IPS-NIHi11 (cell line): ENCODE data around the gene ENDOD1.
"Not testable (repeated sequence)": the region's sequence is repeated elsewhere in the genome, so short reads cannot be mapped to it uniquely, and the experiment has no call there.

ENCODE experiments used
- DNase-seq: peaks from one replicate; pipeline ENCODE4 v3.0.0; 2012; ENCODE audit warnings: mixed read lengths, low spot score

Gene ENDOD1

DNA sequence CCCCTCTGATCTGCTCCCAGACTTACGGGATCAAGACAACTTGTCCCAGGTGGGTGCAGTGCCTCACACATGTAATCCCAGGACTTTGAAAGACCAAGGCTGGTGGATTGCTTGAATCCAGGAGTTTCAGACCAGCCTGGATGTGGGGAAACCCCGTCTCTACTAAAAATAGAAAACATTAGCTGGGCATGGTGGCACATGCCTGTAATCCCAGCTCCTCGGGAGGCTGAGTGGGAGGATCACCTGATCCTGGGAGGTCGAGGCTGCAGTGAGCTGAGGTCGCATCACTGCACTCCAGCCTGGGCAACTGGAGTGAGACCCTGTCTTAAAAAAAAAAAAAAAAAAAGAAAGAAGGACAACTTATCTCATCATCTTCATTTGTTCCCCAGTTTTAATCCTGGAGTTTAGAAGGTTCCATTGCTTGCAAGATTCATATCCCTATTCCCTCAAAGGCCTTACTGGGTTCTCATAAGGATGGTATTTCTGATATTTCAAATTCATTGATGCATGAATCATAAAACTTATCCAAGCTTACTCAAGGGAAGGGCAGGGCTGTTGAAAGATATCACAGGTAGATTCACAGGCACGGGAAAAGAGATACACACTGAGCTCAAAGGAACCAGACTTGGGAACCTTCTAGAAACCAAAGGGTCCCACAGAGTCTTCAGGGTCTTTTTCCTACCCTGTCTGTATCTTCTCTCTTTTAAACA, 14.6 kb downstream of the ENDOD1 start:
- DNase-seq, result no peak

DNA sequence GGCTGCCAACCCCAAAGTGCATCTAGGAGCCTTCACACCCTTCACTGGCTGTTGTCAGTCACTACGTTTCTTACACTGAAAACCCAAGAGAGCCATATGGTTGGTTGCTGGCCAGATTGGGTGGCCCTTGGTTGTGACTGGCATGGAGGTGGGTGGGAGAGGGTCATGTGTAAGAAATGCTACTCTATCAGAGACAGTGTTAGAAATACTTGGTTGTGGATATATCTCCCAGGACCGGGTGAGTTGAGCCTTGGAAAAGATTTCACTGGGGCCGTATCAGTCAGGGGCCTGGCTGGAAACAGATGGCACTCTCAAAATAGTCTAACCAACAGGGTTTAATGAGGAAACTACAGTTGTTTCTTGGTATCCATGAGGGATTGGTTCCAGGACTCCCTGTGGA, 15.2 kb downstream of the ENDOD1 start:
- no peak for DNase-seq

DNA sequence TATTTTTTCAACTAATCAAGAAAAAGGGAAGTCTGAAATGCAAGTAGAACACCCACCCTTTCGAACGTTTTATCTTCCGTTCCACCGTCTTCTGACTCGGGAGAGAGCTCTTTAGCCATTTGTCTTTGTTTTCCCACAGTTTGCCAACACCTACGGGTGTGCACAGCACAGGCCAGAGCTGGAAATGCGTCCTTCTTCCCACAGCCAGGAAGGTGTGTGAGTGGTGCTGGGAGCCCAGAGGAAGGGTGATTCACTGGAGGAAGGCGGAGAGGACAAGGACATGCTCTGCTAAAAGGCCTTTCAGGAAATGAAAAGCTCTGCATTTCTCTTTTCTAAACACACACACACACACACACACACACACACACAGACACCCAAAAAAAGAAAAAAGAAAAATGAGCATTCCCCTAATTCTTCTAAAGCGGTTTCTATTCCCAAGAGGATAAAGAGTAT, 18.5 kb downstream of the ENDOD1 start:
- peak; percentile 36 for DNase-seq

DNA sequence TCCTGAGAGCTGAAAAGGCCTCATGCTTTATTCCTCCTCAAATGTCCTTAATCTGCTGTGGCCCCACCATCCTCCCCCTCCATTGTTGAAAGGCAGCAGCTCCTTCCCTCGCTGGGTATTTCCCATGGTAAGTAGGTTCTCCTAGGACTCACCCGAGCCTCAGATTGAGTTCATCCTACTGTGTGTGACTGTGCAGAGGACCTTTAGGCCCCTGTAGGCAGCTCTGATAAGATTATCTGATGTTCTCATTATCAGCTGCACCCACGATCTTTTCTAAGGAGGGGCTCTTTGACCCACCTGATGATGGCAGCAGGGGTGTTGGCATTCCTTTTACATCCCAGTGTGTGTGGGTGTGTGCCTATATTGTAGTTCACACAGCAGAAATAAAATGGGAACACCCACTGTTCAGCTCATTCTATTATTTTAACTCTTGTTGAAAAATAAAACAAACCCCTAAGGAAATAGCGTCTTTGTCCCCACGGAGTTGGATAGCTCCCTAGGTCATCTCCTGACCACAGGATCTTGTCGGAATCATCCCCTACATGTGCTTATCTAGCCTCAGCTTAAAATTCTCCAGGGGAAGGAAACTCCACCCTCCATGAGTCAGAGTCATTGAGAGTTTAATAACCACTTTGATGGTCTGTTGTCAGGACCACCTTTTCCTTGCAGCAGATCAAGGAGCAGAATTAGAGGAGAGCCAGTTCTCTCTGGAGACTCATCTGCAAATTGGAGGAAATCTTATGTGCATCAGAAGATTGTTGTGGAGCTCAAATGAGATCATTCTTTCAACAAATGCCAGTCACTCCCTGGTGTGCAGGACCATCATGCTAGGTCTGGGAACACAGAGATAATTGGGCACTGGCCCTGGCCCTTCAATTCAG, 19.3 kb downstream of the ENDOD1 start:
- no peak for DNase-seq

DNA sequence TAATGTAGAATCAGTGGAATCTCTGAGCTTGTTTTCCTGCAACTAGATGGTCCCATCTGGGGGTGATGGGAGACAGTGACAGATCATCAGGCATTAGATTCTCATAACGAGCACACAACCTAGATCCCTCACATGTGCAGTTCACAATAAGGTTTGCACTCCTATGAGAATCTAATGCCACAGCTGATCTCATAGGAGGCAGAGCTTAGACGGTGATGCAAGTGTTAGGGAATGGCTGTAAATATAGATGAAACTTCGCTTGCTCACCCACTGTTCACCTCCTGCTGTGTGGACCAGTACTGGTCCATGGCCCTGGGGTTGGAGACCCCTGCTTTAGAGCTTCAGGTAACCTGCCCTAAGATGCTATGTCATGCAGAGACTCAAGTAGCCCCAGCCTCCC, 21.8 kb downstream of the ENDOD1 start:
- DNase-seq, result not testable (repeated sequence)

DNA sequence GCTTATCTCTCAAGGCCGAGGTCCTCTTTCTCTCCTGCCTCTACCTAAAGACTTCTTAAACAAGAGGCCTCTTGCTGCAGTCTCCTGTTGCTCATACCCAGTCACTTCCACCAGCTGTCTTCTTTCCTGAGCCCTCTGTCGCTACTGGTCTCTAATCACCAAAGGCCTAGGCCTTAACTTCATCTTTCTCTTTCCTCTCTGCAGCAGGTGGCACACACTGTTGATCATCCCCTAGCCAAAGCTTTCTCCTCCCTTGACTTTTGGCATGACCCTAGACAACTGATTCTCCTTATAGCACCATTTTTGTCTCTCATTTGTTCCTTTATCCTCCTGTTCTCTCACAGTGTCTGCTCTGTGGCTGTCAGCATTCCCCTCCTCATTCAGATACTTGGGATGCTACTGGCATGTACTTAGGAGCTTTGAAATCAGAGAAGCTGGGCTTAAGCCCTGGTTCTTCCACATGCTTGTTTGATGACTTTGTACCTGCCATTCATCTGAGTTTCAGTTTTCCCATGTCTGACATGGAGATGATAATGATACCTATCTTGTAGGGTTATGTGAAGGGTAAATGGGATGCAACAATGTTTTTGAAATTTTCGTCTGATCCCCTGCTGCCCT, 22.4 kb downstream of the ENDOD1 start:
- DNase-seq, result no peak

DNA sequence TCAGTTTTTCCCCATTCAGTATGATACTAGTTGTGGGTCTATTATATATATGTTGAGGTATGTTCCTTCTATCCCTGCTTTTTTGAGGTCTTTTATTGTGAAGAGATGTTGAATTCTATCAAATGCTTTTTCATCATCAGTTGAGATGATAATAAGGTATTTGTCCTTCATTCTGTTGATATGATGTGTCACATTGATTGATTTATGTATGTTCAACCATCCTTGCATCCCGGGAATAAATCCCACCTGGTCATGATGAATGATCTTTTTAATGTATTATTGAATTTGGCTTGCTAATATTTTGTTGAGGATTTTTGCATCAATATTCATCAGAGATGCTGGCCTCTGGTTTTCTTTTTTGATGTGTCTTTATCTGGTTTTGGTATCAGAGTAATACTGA, 26.0 kb downstream of the ENDOD1 start:
- no peak for DNase-seq

DNA sequence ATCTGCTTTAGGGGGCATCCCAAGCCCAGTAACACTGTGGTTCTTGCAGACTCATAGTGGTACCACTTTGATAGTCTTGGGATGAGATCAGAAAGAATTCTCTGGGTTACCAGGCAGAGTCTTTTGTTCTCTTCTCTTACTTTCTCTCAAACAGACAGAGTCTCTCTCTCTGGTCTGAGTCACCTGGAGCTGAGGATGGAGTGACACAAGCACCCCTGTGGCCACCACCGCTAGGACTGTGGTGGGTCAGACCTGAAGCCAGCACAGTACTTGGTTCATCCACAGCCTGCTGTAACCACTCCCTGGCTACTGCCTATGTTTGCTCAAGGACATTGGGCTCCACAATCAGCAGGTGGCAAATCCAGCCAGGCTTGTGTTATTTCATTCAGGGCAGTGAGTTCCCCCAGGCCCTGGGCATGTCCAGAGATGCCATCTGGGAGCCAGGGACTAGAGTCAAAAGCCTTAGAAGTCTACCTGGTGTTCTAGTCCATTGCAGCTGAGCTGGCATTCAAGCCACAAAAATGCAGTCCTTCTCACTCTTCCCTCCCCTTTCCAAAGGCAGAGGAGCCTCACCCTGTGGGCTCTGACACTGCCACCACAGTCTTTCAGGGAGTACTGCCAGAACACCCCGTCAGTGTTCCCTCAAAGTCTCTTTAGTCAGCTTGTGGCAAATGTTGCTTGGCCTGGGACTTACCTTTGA, 29.9 kb downstream of the ENDOD1 start:
- no peak for DNase-seq

DNA sequence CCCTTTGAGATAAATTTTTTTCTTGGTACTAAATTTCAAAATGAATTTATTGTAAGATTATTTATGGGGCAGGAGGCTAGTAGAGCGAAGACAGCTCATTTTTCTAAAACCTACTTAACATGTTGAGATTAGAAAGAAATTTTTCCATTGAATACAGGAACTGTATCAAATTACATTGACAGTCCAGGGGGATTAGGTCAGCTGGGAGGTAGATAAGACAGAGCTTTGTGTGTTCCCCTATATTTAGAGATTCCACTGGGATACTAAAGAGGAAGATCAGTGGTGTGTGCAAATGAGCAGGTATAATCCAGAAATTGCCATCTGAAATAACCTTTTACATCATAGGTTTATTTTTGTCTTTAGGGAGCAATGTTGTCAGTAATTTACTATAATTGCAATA, 32.1 kb downstream of the ENDOD1 start:
- no peak for DNase-seq

DNA sequence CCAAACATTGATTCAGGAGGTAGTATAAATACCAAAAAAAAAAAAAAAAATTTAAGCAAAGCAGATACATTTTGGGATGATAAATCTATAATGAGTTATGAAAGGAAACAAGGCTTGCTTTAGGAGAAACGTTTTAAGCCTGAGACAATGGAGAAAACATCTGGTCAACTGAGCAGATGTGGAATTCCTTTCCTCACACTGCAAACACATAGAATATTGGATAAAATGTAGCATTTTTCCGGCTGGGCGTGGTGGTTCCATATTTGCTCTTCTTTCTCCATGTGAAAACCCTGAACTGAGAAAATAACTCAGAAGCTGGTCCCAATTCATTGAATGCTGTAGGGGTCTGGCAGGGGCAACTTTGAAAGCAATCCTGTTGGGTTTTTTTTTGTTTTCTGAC, 33.9 kb downstream of the ENDOD1 start:
- DNase-seq, result no peak

DNA sequence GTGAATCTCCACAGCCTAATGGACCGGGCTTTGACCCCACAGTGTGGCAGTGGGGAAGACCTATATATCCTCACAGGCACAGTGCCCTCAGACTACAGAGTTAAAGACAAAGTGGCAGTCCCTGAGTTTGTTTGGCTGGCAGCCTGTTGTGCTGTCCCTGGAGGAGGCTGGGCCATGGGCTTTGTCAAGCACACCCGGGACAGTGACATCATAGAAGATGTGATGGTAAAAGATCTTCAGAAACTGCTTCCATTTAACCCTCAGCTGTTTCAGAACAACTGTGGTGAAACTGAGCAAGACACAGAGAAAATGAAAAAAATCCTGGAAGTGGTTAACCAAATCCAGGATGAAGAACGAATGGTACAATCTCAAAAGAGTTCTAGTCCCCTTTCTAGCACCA, 39.0 kb downstream of the ENDOD1 start:
- DNase-seq, result no peak

DNA sequence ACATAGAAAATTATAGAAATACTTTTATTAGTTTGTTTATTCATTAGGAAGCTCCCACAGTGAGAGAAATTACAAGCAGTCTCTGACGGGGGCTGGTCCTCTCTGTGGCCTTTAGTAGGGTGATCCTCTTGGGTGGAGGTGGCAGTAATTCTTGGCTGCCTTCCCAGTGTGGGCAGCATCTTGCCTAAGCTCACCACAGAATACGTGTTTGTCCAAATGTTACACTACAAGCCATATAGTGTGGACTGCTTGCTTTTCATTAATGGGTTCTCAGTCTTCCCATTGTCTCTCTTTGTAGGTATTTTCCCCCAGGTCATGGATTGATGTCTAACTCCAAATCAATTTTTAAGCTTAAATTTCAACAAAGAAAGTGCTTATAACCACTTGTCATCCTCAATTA, 43.3 kb downstream of the ENDOD1 start:
- DNase-seq, result no peak

DNA sequence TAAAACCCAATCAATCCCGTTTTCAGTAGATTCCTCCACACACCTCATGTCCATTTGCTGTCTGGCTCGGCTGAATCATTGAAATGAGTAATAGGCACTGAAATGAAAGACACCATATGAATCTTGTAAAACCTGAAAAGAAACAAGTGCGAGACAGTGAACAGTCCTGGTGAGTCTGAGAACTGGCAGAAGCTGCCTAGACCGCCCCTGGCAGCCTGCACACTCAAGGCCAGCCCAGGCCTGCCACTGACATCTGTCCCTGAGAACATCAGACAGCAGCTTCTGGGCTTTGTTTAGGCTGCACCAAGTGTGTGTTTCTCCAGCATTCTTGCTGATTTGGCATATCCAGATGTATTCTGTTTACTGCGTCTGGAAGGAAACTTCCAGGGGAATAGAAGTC, 44.8 kb downstream of the ENDOD1 start:
- no peak for DNase-seq

DNA sequence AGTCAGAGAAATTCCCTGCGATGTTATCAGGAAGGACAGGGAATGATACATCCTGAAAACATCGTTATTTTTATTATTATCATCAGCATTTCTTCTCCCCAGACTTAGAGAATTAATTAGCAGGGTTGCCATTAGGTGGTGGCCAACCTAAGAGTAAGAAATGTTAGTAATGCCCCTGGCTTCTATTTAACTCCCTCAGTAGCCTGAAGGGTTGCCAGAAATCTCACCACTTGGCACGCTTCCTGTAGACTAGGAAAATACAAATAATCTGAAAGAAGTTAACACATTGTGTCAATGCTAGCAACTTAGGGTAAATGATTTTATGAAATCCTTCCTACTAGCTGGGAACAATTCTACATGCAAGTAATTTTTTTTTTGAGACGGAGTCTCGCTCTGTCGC, 45.5 kb downstream of the ENDOD1 start:
- DNase-seq, result no peak

DNA sequence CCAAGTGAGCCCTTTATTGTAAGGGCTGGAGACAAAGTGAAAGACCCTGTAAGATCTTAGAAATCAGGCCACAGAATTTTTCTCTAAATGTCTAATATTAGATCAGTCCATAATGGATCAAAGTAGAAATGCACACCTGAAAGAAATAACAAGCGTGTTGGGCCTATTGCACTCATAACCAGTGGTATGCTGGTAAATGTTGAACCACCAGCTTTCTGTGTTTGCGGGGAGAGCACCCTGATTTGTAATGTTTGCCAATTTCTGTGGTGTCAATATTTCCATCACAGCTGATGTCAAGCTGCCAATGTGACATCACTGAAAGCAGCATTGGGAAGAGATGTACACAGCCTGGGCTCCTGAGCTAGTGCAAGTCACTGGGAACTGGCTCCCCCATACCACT, 46.2 kb downstream of the ENDOD1 start:
- DNase-seq, result no peak

DNA sequence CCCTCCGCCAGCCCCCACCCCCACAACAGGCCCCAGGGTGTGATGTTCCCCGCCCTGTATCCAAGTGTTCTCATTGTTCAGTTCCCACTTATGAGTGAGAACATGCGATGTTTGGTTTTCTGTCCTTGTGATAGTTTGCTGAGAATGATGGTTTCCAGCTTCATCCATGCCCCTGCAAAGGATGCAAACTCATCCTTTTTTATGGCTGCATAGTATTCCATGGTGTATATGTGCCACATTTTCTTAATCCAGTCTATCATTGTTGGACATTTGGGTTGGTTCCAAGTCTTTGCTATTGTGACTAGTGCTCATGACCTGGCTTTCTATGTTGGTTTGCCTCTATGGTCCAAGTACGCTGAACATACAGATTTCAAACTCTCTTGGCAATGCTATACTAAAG, 47.1 kb downstream of the ENDOD1 start:
- DNase-seq, result not testable (repeated sequence)

DNA sequence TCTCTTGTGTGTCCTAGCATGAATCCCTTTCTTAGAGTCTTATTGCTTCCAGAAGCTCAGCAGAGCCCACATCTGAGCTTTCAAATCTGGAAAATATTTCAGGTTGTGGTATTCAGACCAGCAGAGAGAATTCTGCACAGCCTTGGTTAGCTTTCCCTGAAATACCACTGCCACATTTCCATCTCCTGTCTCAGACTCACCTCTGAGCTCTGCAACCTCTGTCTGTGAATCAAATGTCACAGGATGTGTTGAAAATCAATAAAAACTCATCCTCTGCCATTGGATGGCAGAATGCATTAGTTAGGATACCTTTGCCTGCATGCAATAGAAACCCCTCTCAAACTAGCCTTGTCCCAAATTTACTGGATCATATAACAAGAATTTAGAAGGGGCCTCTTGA, 47.7 kb downstream of the ENDOD1 start:
- DNase-seq, result no peak

DNA sequence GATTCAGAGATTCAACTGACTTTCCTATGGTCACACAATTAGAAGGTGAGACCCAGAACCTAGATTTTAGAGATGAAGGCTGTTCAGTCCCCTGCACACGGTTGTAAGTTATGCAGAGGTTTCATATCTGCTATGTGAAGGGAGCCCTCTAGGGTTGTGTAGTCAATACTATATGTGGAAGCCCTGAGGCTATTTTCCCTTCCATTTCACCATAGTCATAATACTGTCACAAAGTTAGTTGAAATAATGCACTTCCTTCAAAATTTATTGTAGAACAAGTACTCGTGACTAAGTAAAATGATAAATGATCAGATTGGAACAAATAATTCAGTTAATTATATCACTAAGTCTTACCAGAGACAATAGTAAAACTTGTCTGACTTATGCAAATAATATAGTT, 48.8 kb downstream of the ENDOD1 start:
- DNase-seq, result no peak

DNA sequence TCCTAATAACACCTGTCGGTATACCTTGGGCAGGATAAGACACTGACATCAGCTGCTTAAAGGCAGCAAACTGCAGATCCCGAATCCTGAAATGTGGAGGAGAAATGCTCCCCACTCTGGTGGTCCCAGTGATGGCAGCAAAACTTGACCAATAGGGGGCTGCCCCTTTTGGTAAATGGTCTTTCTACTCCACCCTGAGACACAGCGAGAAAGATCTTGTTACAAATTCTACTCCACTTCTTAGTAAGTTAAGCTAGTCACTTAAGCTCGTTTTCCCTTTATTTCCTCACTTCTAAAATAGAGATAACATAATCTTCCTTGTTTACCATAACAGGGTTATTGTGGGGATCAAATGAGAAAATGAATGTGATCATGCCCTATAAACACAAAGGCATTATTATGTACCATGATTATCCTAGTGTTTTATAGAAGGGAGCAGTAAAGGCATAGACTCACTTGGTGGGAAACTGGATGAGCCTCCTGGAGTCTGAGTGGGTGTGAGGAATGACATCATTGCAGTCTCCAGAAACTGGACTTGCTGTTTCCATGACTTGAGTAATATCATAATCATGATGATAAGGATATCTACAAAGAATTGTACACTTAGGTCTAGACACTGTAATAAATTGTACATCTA, 50.9 kb downstream of the ENDOD1 start:
- no peak for DNase-seq

DNA sequence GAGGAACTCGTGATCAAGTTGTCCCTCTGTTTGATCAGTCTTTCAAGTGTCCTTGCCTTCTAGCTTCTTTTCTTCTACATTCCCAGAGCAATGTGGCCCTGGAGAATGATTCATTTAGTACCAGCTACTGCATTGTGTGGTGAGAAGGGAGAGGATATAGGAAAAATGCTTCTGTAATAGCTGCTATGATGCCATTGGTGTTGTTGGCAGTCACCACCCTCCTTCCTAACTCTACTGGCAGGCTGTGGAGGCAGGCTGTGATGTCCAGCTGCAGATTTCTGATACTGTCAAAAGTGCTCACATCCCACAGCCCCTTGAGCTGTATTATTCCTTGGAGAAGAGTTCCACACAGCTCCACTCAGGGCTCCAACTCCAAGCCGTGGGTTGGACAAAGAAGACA, 52.8 kb downstream of the ENDOD1 start:
- DNase-seq, result no peak

DNA sequence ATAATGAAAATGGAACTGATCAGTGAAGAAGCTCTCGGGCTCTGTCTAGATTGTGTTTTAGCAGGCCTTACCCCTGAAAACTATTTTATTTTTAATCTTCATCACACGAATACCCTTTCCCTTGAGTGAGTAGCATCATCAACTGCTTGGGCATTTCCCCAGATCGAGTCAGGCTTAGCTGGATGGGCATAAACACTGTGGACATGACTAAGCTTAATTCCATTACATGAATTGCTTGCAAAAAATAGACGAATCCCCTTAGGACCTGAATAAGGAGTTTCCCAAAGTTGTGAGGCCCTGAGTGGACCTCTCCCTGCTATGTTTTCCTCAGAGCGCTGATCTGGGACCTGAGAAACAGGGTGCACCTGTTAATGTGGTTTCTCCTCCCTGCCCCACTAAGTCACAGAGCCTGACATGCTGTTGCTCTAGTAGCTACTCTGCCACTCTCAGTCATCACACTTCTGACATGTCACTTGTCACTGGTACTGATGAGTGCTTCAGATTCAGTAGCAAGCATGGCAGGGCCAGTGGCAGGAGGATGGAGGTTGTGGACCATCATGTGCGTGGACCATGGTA, 53.5 kb downstream of the ENDOD1 start:
- DNase-seq, result no peak
